CD4-positive, CD25-positive, alpha-beta regulatory T cell (primary cell): ENCODE data around the gene NLRC3. TPM values are rescaled to one million over a fixed set of nuclear protein-coding genes. Genes with fewer than 3 reads are reported as not detected.

Experiments used
- ATAC-seq, 2 donors: fragments of 150-1000 bp; cut with Tn5 transposase; one replicate each; pipeline ENCODE4 v1.10.0; 2021; ENCODE audit warnings: low read depth in 2 of 2, moderate number of reproducible peaks in 2 of 2, moderate library complexity in 1 of 2
- DNase-seq, 3 donors: peaks; one replicate each; pipeline versions ENCODE4 v3.0.0 to v3.0.0-alpha.2; 2012 to 2022; ENCODE audit warnings: mixed read lengths in 1 of 3
- H3K27ac ChIP-seq: one replicate; pipeline ENCODE4 v1.7.0; 2013; ENCODE audit warnings: mild to moderate bottlenecking, low read length; ENCODE audit not compliant: insufficient read depth, poor library complexity, severe bottlenecking
- H3K27me3 ChIP-seq: one replicate; pipeline ENCODE4 v1.7.0; 2013; ENCODE audit warnings: low read length; ENCODE audit not compliant: control insufficient read depth, insufficient read depth
- H3K36me3 ChIP-seq: one replicate; pipeline ENCODE4 v1.7.0; 2013; ENCODE audit warnings: mild to moderate bottlenecking, low read length, moderate library complexity; ENCODE audit not compliant: control insufficient read depth, insufficient read depth
- H3K4me1 ChIP-seq: 2 replicates; pipeline ENCODE4 v1.7.0; 2013; ENCODE audit warnings: mild to moderate bottlenecking, low read length; ENCODE audit not compliant: insufficient read depth, control insufficient read depth, poor library complexity, severe bottlenecking
- H3K4me3 ChIP-seq: one replicate; pipeline ENCODE4 v1.7.0; 2013; ENCODE audit warnings: low read depth, mild to moderate bottlenecking, low read length, moderate library complexity
- H3K9me3 ChIP-seq, 2 experiments: 1 replicate in 1 of 2; 2 replicates in 1 of 2; pipeline ENCODE4 v1.7.0; 2013; ENCODE audit warnings: low read length in 2 of 2, mild to moderate bottlenecking in 1 of 2, moderate library complexity in 1 of 2; ENCODE audit not compliant: control insufficient read depth in 2 of 2
- H3K27ac Mint-ChIP-seq, 3 donors: one replicate each; pipeline ENCODE4 v1.8.0; 2020 to 2022; ENCODE audit warnings: mild to moderate bottlenecking in 3 of 3, mixed read lengths in 3 of 3, moderate library complexity in 2 of 3
- H3K27me3 Mint-ChIP-seq: one replicate; pipeline ENCODE4 v1.8.0; 2022; ENCODE audit warnings: mild to moderate bottlenecking, mixed read lengths
- H3K36me3 Mint-ChIP-seq: one replicate; pipeline ENCODE4 v1.8.0; 2020; ENCODE audit warnings: mixed read lengths
- H3K4me1 Mint-ChIP-seq, 4 donors: one replicate each; pipeline ENCODE4 v1.8.0; 2020 to 2022; ENCODE audit warnings: mixed read lengths in 4 of 4, mild to moderate bottlenecking in 1 of 4
- H3K4me3 Mint-ChIP-seq, 4 donors: one replicate each; pipeline ENCODE4 v1.8.0; 2020 to 2022; ENCODE audit warnings: mild to moderate bottlenecking in 4 of 4, mixed read lengths in 4 of 4, moderate library complexity in 3 of 4
- H3K9me3 Mint-ChIP-seq, 7 donors: one replicate each; pipeline ENCODE4 v1.8.0; 2020 to 2022; ENCODE audit warnings: mixed read lengths in 7 of 7, mild to moderate bottlenecking in 3 of 7, moderate library complexity in 2 of 7
- polyA plus RNA-seq, 4 donors: library from polyadenylated mRNA; unstranded; fragments of 300-500 nt; fragmentation: Illumina TruSeq; gene quantifications; one replicate each; pipeline ENCODE4 v1.2.3, GENCODE V29; 2021
- total RNA-seq: library from RNA; stranded (reverse); gene quantifications from one replicate; pipeline ENCODE4 v1.2.3, GENCODE V29; 2022

Gene NLRC3
- total and polyA plus RNA-seq, 5 donors from 2014 or later = 23.2 to 97.0 (median 28.2) TPM

- no peaks in the 10 kb centered on the region for H3K27me3 Mint-ChIP-seq
- no peak overlapping the region for H3K27ac ChIP-seq
- H3K4me1 ChIP-seq = peaks cover 16% of the 10 kb centered on the region
- no peak overlapping the region for H3K4me3 Mint-ChIP-seq
- DNase-seq = no peak
- no peaks in the 10 kb centered on the region for H3K27me3 ChIP-seq
- H3K9me3 ChIP-seq = no peaks in the 10 kb centered on the region
- H3K36me3 Mint-ChIP-seq = peaks cover 44% of the 10 kb centered on the region
- no peak for ATAC-seq
- peaks cover 41% of the 10 kb centered on the region for H3K36me3 ChIP-seq
- no peak overlapping the region for H3K4me3 ChIP-seq
- H3K27ac Mint-ChIP-seq = peak overlapping the region in 1 of 3 donors; percentile 52
- peaks cover 1 to 28% (median 11%) of the 10 kb centered on the region in 4 donors for H3K4me1 Mint-ChIP-seq
- no peaks in the 10 kb centered on the region for H3K9me3 Mint-ChIP-seq
Measured at GRCh38 chr16:3514621-3515020, 62.6 kb downstream of the NLRC3 start.

- H3K4me3 ChIP-seq = no peak overlapping the region
- Mint-ChIP-seq H3K4me1 (peaks cover 0 to 34% (median 15%) of the 10 kb centered on the region in 4 donors), H3K27ac (peak overlapping the region in 2 of 3 donors; percentile 68 to 95), H3K9me3 (no peaks in the 10 kb centered on the region), H3K36me3 (peaks cover 41% of the 10 kb centered on the region), H3K4me3 (no peak overlapping the region), H3K27me3 (no peaks in the 10 kb centered on the region)
- H3K36me3 ChIP-seq = peaks cover 41% of the 10 kb centered on the region
- DNase-seq (no peak), ATAC-seq (no peak)
- H3K4me1 ChIP-seq = peaks cover 22% of the 10 kb centered on the region
- H3K27ac ChIP-seq = no peak overlapping the region
- H3K27me3 ChIP-seq = no peaks in the 10 kb centered on the region
- no peaks in the 10 kb centered on the region for H3K9me3 ChIP-seq
Measured at GRCh38 chr16:3513892-3514583, 63.2 kb downstream of the NLRC3 start.

DNA sequence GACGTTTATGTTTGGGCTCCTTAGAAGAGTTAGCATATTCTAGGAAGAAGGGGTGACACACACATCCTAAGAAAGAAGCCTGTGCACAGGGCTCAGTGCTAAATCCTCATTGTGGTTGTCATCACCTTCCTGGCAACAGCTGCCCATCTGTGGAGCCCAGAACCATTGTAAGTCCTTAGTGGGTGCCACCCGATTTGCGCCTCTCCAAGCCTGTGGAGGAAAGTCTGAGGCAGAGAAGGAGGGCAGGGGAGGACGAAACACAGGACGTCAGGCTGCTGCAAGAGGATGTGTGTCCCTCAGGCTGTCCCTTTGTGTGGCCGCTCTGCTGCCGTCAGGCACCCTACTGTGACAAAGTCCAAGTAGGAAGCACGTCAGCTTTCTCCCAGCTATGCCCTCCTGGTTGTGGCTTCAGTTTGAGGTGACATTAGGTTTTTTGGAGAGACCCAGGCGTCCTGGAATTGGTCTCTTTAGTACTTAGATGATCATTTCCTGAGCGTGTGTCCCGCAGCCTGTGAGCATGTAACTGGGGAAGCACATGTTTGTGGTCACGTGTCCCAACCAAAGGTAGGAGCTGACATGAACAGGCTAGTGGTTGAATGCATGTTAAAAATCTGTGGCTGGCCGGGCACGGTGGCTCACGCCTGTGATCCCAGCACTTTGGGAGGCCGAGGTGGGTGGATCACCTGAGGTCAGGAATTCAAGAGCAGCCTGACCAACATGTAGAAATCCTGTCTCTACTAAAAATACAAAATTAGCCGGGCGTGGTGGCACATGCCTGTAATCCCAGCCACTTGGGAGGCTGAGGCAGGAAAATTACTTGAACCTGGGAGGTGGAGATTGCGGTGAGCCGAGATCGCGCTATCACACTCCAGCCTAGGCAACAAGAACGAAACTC is 65.7 kb downstream of the NLRC3 start:
- Mint-ChIP-seq H3K9me3 (no peaks in the 10 kb centered on the region), H3K36me3 (peaks cover 43% of the 10 kb centered on the region), H3K27me3 (no peaks in the 10 kb centered on the region), H3K4me1 (peaks cover 11 to 45% (median 27%) of the 10 kb centered on the region in 4 donors), H3K27ac (peak overlapping the region; percentile 83 to 93 (median 92)), H3K4me3 (no peak overlapping the region)
- H3K4me1 ChIP-seq = peaks cover 24% of the 10 kb centered on the region
- peaks cover 38% of the 10 kb centered on the region for H3K36me3 ChIP-seq
- DNase-seq = peak in 1 of 3 donors; percentile 43
- no peaks in the 10 kb centered on the region for H3K27me3 ChIP-seq
- peak overlapping the region; percentile 19 for H3K27ac ChIP-seq
- ATAC-seq = no peak
- no peak overlapping the region for H3K4me3 ChIP-seq
- H3K9me3 ChIP-seq = no peaks in the 10 kb centered on the region

DNA sequence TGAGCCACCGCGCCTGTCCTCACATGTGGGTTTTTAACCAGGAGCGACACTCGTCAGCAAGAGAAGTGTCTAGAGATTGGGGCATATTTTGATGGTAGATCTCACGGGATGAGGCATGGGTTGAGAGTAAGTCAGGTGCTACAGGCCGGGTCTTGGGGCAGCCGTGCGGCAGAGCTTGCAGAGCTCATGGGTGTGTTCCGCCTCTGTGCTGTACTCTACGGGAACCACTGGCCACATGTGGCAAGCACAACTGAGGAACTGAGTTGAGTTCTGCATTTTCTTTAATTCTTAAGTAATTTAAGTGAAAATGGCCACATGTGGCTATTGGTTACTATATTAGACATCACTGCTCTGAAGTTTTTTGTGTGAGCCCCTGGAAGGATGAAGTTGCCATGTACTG is 66.8 kb downstream of the NLRC3 start:
- ATAC-seq = no peak
- H3K4me3 ChIP-seq = no peak overlapping the region
- no peak overlapping the region for H3K4me3 Mint-ChIP-seq
- H3K9me3 Mint-ChIP-seq = no peaks in the 10 kb centered on the region
- no peaks in the 10 kb centered on the region for H3K27me3 ChIP-seq
- H3K27ac ChIP-seq = peak overlapping the region; percentile 55
- H3K4me1 Mint-ChIP-seq = peaks cover 19 to 53% (median 29%) of the 10 kb centered on the region in 4 donors
- peaks cover 24% of the 10 kb centered on the region for H3K4me1 ChIP-seq
- peaks cover 43% of the 10 kb centered on the region for H3K36me3 Mint-ChIP-seq
- H3K36me3 ChIP-seq = peaks cover 31% of the 10 kb centered on the region
- DNase-seq = no peak
- peak overlapping the region; percentile 83 to 96 (median 93) for H3K27ac Mint-ChIP-seq
- no peaks in the 10 kb centered on the region for H3K27me3 Mint-ChIP-seq
- H3K9me3 ChIP-seq = no peaks in the 10 kb centered on the region

DNA sequence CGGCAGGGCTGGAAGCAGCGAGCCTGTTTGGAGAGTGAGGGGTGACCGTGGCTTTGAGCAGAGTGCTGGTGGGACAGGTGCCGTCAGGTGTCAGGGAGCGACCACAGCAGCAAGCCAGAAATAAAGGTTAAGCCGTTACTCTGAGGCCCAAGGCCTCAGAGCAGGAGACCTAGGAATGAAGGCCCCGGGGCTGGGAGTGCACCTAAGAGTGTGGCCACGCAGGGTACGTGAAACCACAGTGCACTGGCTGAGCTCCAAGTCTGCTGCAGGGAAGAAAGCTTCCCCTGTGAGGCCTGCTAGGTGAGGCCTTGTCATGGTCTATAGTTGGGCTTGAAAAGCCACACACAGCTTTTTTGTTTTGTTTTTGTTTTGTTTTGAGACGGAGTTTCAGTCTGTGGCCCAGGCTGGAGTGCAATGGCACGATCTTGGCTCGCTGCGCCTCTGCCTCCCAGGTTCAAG is 67.7 kb downstream of the NLRC3 start:
- ATAC-seq (peak; percentile 95 to 97), DNase-seq (peak; percentile 36 to 70 (median 67))
- peak overlapping the region in 3 of 4 donors; percentile 31 to 48 (median 32) for H3K4me3 Mint-ChIP-seq
- peak overlapping the region; percentile 30 to 96 (median 72) for H3K27ac Mint-ChIP-seq
- H3K36me3 ChIP-seq = peaks cover 26% of the 10 kb centered on the region
- peaks cover 37% of the 10 kb centered on the region for H3K36me3 Mint-ChIP-seq
- no peaks in the 10 kb centered on the region for H3K27me3 ChIP-seq
- H3K27me3 Mint-ChIP-seq = no peaks in the 10 kb centered on the region
- H3K4me3 ChIP-seq = no peak overlapping the region
- peaks cover 26% of the 10 kb centered on the region for H3K4me1 ChIP-seq
- H3K27ac ChIP-seq = peak overlapping the region; percentile 55
- H3K9me3 ChIP-seq = no peaks in the 10 kb centered on the region
- H3K9me3 Mint-ChIP-seq = no peaks in the 10 kb centered on the region
- H3K4me1 Mint-ChIP-seq = peaks cover 19 to 60% (median 31%) of the 10 kb centered on the region in 4 donors

DNA sequence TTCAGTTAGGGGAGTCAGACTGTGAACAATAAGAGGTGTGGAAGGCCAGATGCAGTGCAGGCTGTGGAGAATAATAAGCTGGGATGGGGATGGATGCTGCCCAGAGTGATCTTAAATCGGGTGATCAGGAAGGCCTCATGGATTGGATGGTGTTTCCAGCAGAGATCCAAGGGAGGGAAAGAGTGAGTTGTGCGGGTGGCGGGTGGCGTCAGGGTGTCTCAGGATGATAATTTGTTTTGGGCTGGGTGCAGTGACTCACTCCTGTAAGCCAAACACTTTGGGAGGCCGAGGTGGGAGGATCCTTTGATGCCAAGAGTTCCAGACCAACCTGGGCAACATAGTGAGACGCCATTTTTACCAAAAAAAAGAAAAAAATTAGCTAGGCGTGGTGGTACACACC is 68.5 kb downstream of the NLRC3 start:
- Mint-ChIP-seq H3K36me3 (peaks cover 29% of the 10 kb centered on the region), H3K27me3 (no peaks in the 10 kb centered on the region), H3K4me1 (peaks cover 25 to 65% (median 38%) of the 10 kb centered on the region in 4 donors), H3K9me3 (no peaks in the 10 kb centered on the region), H3K27ac (peak overlapping the region; percentile 30 to 96 (median 72)), H3K4me3 (peak overlapping the region in 2 of 4 donors; percentile 31 to 66)
- Histone ChIP-seq H3K9me3 (no peaks in the 10 kb centered on the region), H3K4me3 (no peak overlapping the region), H3K27me3 (no peaks in the 10 kb centered on the region), H3K27ac (peak overlapping the region; percentile 55), H3K4me1 (peaks cover 34% of the 10 kb centered on the region), H3K36me3 (peaks cover 18% of the 10 kb centered on the region)
- no peak for DNase-seq
- no peak for ATAC-seq

DNA sequence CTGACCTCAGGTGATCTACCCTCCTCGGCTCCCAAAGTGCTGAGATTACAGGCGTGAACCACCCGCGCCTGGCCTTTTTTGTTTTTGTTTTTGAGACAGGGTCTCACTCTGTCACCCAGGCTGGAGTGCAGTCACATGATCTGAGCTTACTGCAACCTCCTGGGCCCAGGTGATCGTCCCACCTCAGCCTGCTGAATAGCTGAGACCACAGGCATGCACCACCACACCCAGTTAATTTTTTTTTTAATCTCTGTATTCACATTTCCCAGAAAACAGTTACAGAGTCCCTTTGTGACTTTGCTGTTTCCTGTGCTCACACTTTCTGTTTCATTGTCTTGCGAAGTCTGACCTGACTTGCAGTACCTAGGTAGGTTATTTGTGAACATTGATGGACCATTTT is 73.7 kb downstream of the NLRC3 start:
- H3K27me3 ChIP-seq = no peaks in the 10 kb centered on the region
- peaks cover 8% of the 10 kb centered on the region for H3K36me3 ChIP-seq
- H3K27ac ChIP-seq = peak overlapping the region; percentile 77
- H3K9me3 ChIP-seq = no peaks in the 10 kb centered on the region
- Mint-ChIP-seq H3K4me3 (peak overlapping the region; percentile 55 to 93 (median 84)), H3K4me1 (peaks cover 28 to 72% (median 44%) of the 10 kb centered on the region in 4 donors), H3K9me3 (no peaks in the 10 kb centered on the region), H3K36me3 (peaks cover 16% of the 10 kb centered on the region), H3K27me3 (peaks cover 5% of the 10 kb centered on the region), H3K27ac (peak overlapping the region; percentile 90 to 98 (median 94))
- peak in 2 of 3 donors; percentile 55 to 95 for DNase-seq
- peak overlapping the region; percentile 64 for H3K4me3 ChIP-seq
- H3K4me1 ChIP-seq = peaks cover 48% of the 10 kb centered on the region
- ATAC-seq = peak; percentile 71 to 73
